Hepatocyte (in vitro differentiated cells): ENCODE measurements around the gene EFCAB9. TPM values are rescaled to one million over a fixed set of nuclear protein-coding genes. Genes with fewer than 3 reads are reported as not detected.

Source experiments
- DNase-seq: peaks from one replicate; pipeline ENCODE4 v3.0.0-alpha.2; 2016; ENCODE audit warnings: low spot score
- H2AFZ ChIP-seq: fragments of 200-600 bp; sonication (generic); 2 replicates; pipeline ENCODE4 v1.6.0; 2016; ENCODE audit warnings: antibody characterized with exemption, mild to moderate bottlenecking
- H3K27ac ChIP-seq: fragments of 200-600 bp; sonication (generic); 2 replicates; pipeline ENCODE4 v1.5.1; 2016; ENCODE audit warnings: mild to moderate bottlenecking
- H3K27me3 ChIP-seq: fragments of 200-600 bp; sonication (generic); 2 replicates; pipeline ENCODE4 v1.6.1; 2016
- H3K36me3 ChIP-seq: fragments of 200-600 bp; sonication (generic); replicated peaks from 2 replicates; pipeline ENCODE4 v1.5.1; 2016; ENCODE audit warnings: low read depth; ENCODE audit not compliant: insufficient read depth
- H3K4me1 ChIP-seq: fragments of 200-600 bp; sonication (generic); 2 replicates; pipeline ENCODE4 v1.5.1; 2016; ENCODE audit warnings: mild to moderate bottlenecking, moderate library complexity; ENCODE audit not compliant: insufficient read depth
- H3K4me2 ChIP-seq: fragments of 200-600 bp; sonication (generic); 2 replicates; pipeline ENCODE4 v1.6.0; 2016
- H3K4me3 ChIP-seq: fragments of 200-600 bp; sonication (generic); 2 replicates; pipeline ENCODE4 v1.5.1; 2016; ENCODE audit warnings: mild to moderate bottlenecking
- H3K79me2 ChIP-seq: fragments of 200-600 bp; sonication (generic); 2 replicates; pipeline ENCODE4 v1.6.0; 2017; ENCODE audit warnings: mild to moderate bottlenecking
- H3K9me2 ChIP-seq: fragments of 200-600 bp; sonication (generic); replicated peaks from 2 replicates; pipeline ENCODE4 v1.6.0; 2017; ENCODE audit warnings: mild to moderate bottlenecking; ENCODE audit not compliant: insufficient read depth
- H3K9me3 ChIP-seq: fragments of 200-600 bp; sonication (generic); 2 replicates; pipeline ENCODE4 v1.5.1; 2016; ENCODE audit warnings: low read depth, mild to moderate bottlenecking
- H4K20me1 ChIP-seq: fragments of 200-600 bp; sonication (generic); 2 replicates; pipeline ENCODE4 v1.6.0; 2016; ENCODE audit warnings: mild to moderate bottlenecking; ENCODE audit not compliant: insufficient read depth, poor library complexity, severe bottlenecking
- CTCF ChIP-seq: fragments of 200-600 bp; sonication (generic); IDR thresholded peaks from 2 replicates; pipeline ENCODE4 v1.5.1; 2016; ENCODE audit warnings: antibody characterized with exemption, mild to moderate bottlenecking; ENCODE audit not compliant: poor library complexity
- EZH2 ChIP-seq: fragments of 200-600 bp; sonication (generic); IDR thresholded peaks from 2 replicates; pipeline ENCODE4 v1.6.1; 2016; ENCODE audit warnings: antibody characterized with exemption, mild to moderate bottlenecking, borderline replicate concordance
- EZH2phosphoT487 ChIP-seq: fragments of 200-600 bp; sonication (generic); IDR thresholded peaks from one replicate; pipeline ENCODE4 v1.6.1; 2018; ENCODE audit warnings: antibody characterized with exemption, mild to moderate bottlenecking, low read depth, moderate library complexity; ENCODE audit not compliant: unreplicated experiment, severe bottlenecking
- WGBS: methylation state at CpG from one replicate; pipeline ENCODE4 v1.1.6; 2016; ENCODE audit warnings: low lambda C conversion rate; ENCODE audit errors: missing lambda C conversion rate; 5-methylcytosine and 5-hydroxymethylcytosine counted together
- polyA plus RNA-seq: library from polyadenylated mRNA; unstranded; fragments of >200 nt; fragmentation: Nextera tagmentation; extraction: Ambion mirVana; gene quantifications from 2 replicates; pipeline ENCODE4 v1.2.1, GENCODE V29; 2016
- total RNA-seq: library from RNA; depleted of rRNA; stranded (reverse); fragments of >200 nt; gene quantifications from 2 replicates; pipeline ENCODE4 v1.2.3, GENCODE V29; 2014

The EFCAB9 gene
- total RNA-seq (not detected in 2 replicates), polyA plus RNA-seq (not detected in 2 replicates)

- Histone ChIP-seq H3K9me3 (no peaks in the 10 kb centered on the region), H3K27me3 (no peaks in the 10 kb centered on the region), H2AFZ (no peak within 1 kb of the TSS), H3K4me1 (no peaks in the 10 kb centered on the region), H3K9me2 (no peaks in the 10 kb centered on the region), H4K20me1 (no peaks in the 10 kb centered on the region), H3K27ac (no peak within 1 kb of the TSS), H3K36me3 (no peaks in the 10 kb centered on the region), H3K79me2 (no peaks in the 10 kb centered on the region), H3K4me2 (no peak within 1 kb of the TSS), H3K4me3 (no peak within 1 kb of the TSS)
- TF ChIP-seq CTCF (no peak), EZH2phosphoT487 (no peak), EZH2 (no peak)
- 84% methylated on average over 6 of the region's 6 CpGs for WGBS
- DNase-seq: no peak
Measured at GRCh38 chr5:172193872-172194271, at the start of gene EFCAB9. Gene EFCAB9 (plus strand): TSS chr5:172194172. CDS start chr5:172194173, 1 bp downstream.

GRCh38 chr5:172144291-172144815 is 49.6 kb upstream of the EFCAB9 start:
- Histone ChIP-seq H3K27ac (peak overlapping the region; percentile 9), H2AFZ (no peak overlapping the region), H3K4me1 (peaks cover 30% of the 10 kb centered on the region), H3K4me2 (no peak overlapping the region), H3K27me3 (no peaks in the 10 kb centered on the region), H3K9me2 (no peaks in the 10 kb centered on the region), H3K9me3 (no peaks in the 10 kb centered on the region), H3K4me3 (no peak overlapping the region), H4K20me1 (no peaks in the 10 kb centered on the region), H3K79me2 (peaks cover 2% of the 10 kb centered on the region), H3K36me3 (no peaks in the 10 kb centered on the region)
- no peak for TF ChIP-seq EZH2phosphoT487
- no peak for TF ChIP-seq CTCF
- no peak for TF ChIP-seq EZH2
- 60% methylated on average over 10 of the region's 10 CpGs for WGBS
- DNase-seq: no peak

- peaks cover 30% of the 10 kb centered on the region for H3K4me1 ChIP-seq
- H3K4me3 ChIP-seq: no peak overlapping the region
- H2AFZ ChIP-seq: no peak overlapping the region
- DNase-seq: no peak
- H3K27me3 ChIP-seq: no peaks in the 10 kb centered on the region
- H3K9me3 ChIP-seq: no peaks in the 10 kb centered on the region
- no peaks in the 10 kb centered on the region for H3K9me2 ChIP-seq
- no peak overlapping the region for H3K4me2 ChIP-seq
- H3K79me2 ChIP-seq: peaks cover 2% of the 10 kb centered on the region
- 82% methylated on average over 15 of the region's 15 CpGs for WGBS
- no peaks in the 10 kb centered on the region for H3K36me3 ChIP-seq
- no peak for TF ChIP-seq EZH2phosphoT487
- no peak for TF ChIP-seq CTCF
- TF ChIP-seq EZH2: no peak
- no peaks in the 10 kb centered on the region for H4K20me1 ChIP-seq
- no peak overlapping the region for H3K27ac ChIP-seq
Measured at GRCh38 chr5:172144931-172145869, 48.8 kb upstream of the EFCAB9 start.
